ENCODE results near the gene ADNP2.
A peak's percentile ranks its signal among the peaks of the same experiment; 100 is the strongest.

Gene ADNP2

DNA sequence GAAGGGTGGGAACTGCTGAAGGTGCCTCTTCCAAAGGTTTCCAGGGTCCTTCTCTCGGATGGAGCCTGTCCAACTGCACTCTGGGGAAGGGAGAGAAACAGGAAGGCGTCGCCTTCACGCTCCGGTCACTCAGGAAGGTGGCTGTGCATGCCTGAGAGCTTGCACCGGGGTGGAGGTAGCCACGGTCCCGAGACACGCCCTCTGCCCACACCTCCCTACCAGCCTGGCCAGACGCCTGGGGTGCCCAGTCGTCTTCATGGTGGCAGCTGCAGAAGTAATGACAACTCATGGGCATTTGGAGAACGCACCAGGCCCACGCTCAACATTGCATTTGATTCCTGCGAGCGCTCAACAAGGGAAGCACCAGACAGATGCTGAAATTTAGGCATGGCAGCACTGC is 59.9 kb downstream of the ADNP2 start:
- 94% methylated on average over 15 of the region's 15 CpGs for WGBS (ENCODE audit: insufficient coverage)
- H3K4me3 ChIP-seq (ENCODE audit: control insufficient read depth in 1 of 7, extremely low read depth in 1 of 7, insufficient read depth in 4 of 7, low read depth in 2 of 7, low read length in 6 of 7): no peak overlapping the region
- no peak for DNase-seq
- no peaks in the 10 kb centered on the region for H3K36me3 ChIP-seq (ENCODE audit: control insufficient read depth in 4 of 4, insufficient read depth in 4 of 4, low read length in 3 of 4)
- no peak overlapping the region for H3K27ac ChIP-seq (ENCODE audit: insufficient read depth in 1 of 2, low read depth in 1 of 2, low read length in 2 of 2, poor library complexity in 1 of 2, severe bottlenecking in 2 of 2)
- POLR2A ChIA-PET: no interaction called here
- peaks cover 0 to 17% (median 3%) of the 10 kb centered on the region in 5 experiments for H3K27me3 ChIP-seq (replicated peaks in 2 of 5; ENCODE audit: control insufficient read depth in 4 of 5, insufficient read depth in 5 of 5, low read length in 4 of 5)
- H3K9me3 ChIP-seq (ENCODE audit: control extremely low read depth in 1 of 5, control insufficient read depth in 4 of 5, insufficient read depth in 2 of 5, low read depth in 1 of 5, low read length in 4 of 5): peaks cover 0 to 12% (median 9%) of the 10 kb centered on the region in 5 experiments
- CTCF ChIA-PET: interaction anchor here (1.9 to 2.4 kb wide), 2 partner anchors 9 to 10 kb away, joined by 5 to 16 read pairs; no protein-coding TSS in a partner anchor
- H3K4me1 ChIP-seq (ENCODE audit: control extremely low read depth in 1 of 4, control insufficient read depth in 4 of 4, insufficient read depth in 4 of 4, low read length in 3 of 4): no peaks in the 10 kb centered on the region

DNA sequence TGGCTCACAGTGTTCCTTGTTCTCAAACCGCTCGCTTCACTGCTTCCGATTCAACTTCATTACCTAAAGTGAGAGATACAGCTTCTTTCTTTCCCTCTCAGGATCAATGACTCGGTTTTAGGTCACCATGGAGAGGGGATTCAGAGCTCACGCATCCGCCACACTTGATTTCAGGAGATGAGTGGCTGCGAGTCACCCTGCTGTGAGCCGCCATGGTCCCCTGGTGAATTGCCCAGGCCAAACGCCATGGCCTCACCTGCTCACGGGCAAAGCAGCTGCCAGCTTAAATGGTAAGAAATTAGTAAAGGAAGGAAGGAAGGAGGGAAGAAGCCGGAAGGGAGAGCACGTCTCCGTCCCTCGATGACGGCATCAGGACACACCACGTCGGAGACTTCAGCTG is 60.5 kb downstream of the ADNP2 start:
- peaks cover 0 to 7% (median 4%) of the 10 kb centered on the region in 5 experiments for H3K9me3 ChIP-seq (ENCODE audit: control extremely low read depth in 1 of 5, control insufficient read depth in 4 of 5, insufficient read depth in 2 of 5, low read depth in 1 of 5, low read length in 4 of 5)
- H3K4me3 ChIP-seq (ENCODE audit: control insufficient read depth in 1 of 7, extremely low read depth in 1 of 7, insufficient read depth in 4 of 7, low read depth in 2 of 7, low read length in 6 of 7): no peak overlapping the region
- no peaks in the 10 kb centered on the region for H3K4me1 ChIP-seq (ENCODE audit: control extremely low read depth in 1 of 4, control insufficient read depth in 4 of 4, insufficient read depth in 4 of 4, low read length in 3 of 4)
- no peak for DNase-seq
- H3K36me3 ChIP-seq (ENCODE audit: control insufficient read depth in 4 of 4, insufficient read depth in 4 of 4, low read length in 3 of 4): no peaks in the 10 kb centered on the region
- 95% methylated on average over 15 of the region's 17 CpGs for WGBS (ENCODE audit: insufficient coverage)
- ChIA-PET POLR2A (interaction anchor here (0.6 kb wide), 1 partner anchor 51 kb away, joined by 4 read pairs; no protein-coding TSS in a partner anchor), CTCF (interaction anchor here (1.4 to 2.4 kb wide), 3 partner anchors 9 to 71 kb away, joined by 4 to 16 read pairs (median 7); no protein-coding TSS in a partner anchor)
- H3K27me3 ChIP-seq (replicated peaks in 2 of 5; ENCODE audit: control insufficient read depth in 4 of 5, insufficient read depth in 5 of 5, low read length in 4 of 5): peaks cover 0 to 18% (median 3%) of the 10 kb centered on the region in 5 experiments
- H3K27ac ChIP-seq (ENCODE audit: insufficient read depth in 1 of 2, low read depth in 1 of 2, low read length in 2 of 2, poor library complexity in 1 of 2, severe bottlenecking in 2 of 2): no peak overlapping the region

DNA sequence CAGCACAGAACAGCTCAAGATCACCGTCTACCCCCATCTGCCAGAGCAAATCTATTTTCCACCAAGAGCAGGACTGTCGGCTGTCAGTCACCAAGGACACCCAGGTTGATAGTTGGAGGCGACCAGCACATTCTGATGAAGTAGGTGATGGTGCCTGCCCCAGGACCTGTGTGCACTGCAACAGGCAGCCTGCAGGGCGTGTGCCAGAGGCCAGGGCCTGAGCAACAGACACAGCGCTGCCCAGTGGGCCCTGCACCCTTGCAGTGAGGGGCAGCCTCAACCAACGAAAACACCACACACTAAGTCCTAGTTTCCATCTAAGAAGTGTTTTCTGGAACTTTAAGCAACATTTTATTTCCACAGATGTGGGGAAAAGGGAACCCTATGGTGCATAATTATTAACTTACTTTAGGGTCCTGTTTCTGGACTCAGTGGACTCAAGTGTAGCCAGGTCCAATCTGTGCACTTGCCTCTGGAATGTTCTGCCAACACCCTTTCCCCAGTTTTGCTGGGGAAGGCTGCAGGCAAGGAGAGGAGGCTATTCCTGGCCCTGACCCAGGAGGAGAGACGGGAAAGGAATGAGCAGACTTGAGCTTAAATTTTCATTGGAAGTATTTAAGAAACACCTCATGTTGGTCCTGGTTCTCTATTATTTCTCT is 61.5 kb downstream of the ADNP2 start:
- Histone ChIP-seq H3K36me3 (ENCODE audit: control insufficient read depth in 4 of 4, insufficient read depth in 4 of 4, low read length in 3 of 4) (no peaks in the 10 kb centered on the region), H3K27me3 (replicated peaks in 2 of 5; ENCODE audit: control insufficient read depth in 4 of 5, insufficient read depth in 5 of 5, low read length in 4 of 5) (peaks cover 0 to 18% (median 3%) of the 10 kb centered on the region in 5 experiments), H3K9me3 (ENCODE audit: control extremely low read depth in 1 of 5, control insufficient read depth in 4 of 5, insufficient read depth in 2 of 5, low read depth in 1 of 5, low read length in 4 of 5) (no peaks in the 10 kb centered on the region), H3K27ac (ENCODE audit: insufficient read depth in 1 of 2, low read depth in 1 of 2, low read length in 2 of 2, poor library complexity in 1 of 2, severe bottlenecking in 2 of 2) (no peak overlapping the region), H3K4me3 (ENCODE audit: control insufficient read depth in 1 of 7, extremely low read depth in 1 of 7, insufficient read depth in 4 of 7, low read depth in 2 of 7, low read length in 6 of 7) (no peak overlapping the region), H3K4me1 (ENCODE audit: control extremely low read depth in 1 of 4, control insufficient read depth in 4 of 4, insufficient read depth in 4 of 4, low read length in 3 of 4) (peaks cover 0 to 2% (median 0%) of the 10 kb centered on the region in 4 experiments)
- POLR2A ChIA-PET: no interaction called here
- 98% methylated on average over 5 of the region's 7 CpGs for WGBS (ENCODE audit: insufficient coverage)
- CTCF ChIA-PET: interaction anchor here (0.6 to 2.4 kb wide), 6 partner anchors 10 to 90 kb away, joined by 3 to 16 read pairs (median 4); no protein-coding TSS in a partner anchor
- DNase-seq: no peak

DNA sequence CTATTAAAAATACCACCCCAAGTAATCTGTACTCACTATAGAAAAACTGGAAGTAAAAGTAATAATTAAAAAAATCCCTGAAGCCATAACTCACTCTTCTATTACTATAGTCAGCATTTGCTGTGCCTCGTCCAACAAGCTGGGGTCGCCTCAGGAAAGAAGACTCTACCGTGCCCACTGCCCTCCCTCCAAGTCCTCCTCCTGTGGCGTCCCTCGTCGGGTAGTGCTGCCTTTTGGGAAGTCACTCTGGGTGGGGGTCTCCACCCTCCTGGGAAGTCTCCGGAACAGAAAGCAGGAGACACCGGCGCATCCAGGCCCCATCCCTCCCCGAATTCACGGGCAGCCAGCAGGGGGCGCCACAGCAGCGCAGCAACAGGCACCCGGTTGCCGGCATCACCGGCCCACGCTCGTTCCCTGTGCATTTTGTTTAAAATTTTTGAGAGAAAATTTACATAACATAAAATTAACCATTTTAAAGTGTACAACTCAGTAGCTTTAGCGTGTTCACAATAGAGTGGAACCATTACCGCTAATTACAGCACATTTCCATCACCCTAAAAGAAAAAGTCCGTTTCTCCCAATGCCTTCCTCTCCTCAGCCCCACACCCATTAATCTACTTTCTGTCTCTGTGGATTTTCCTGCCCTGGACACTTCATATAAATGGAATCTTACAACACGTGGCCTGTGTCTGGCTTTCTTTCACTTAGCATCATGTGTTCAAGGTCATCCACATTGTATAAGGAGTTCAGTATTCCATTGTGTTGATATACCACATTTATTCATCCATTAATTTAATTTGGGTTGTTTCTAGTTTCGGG is 62.2 kb downstream of the ADNP2 start:
- DNase-seq: peak in 2 of 3 donors; percentile 44 to 47
- H3K36me3 ChIP-seq (ENCODE audit: control insufficient read depth in 4 of 4, insufficient read depth in 4 of 4, low read length in 3 of 4): no peaks in the 10 kb centered on the region
- peaks cover 0 to 18% (median 3%) of the 10 kb centered on the region in 5 experiments for H3K27me3 ChIP-seq (replicated peaks in 2 of 5; ENCODE audit: control insufficient read depth in 4 of 5, insufficient read depth in 5 of 5, low read length in 4 of 5)
- ChIA-PET CTCF (interaction anchor here (0.6 to 2.4 kb wide), 7 partner anchors 9 to 89 kb away, joined by 3 to 16 read pairs (median 4); no protein-coding TSS in a partner anchor), POLR2A (no interaction called here)
- WGBS (ENCODE audit: insufficient coverage): 32% methylated on average over 14 of the region's 23 CpGs
- H3K4me1 ChIP-seq (ENCODE audit: control extremely low read depth in 1 of 4, control insufficient read depth in 4 of 4, insufficient read depth in 4 of 4, low read length in 3 of 4): peaks cover 0 to 2% (median 0%) of the 10 kb centered on the region in 4 experiments
- H3K27ac ChIP-seq (ENCODE audit: insufficient read depth in 1 of 2, low read depth in 1 of 2, low read length in 2 of 2, poor library complexity in 1 of 2, severe bottlenecking in 2 of 2): no peak overlapping the region
- H3K9me3 ChIP-seq (ENCODE audit: control extremely low read depth in 1 of 5, control insufficient read depth in 4 of 5, insufficient read depth in 2 of 5, low read depth in 1 of 5, low read length in 4 of 5): no peaks in the 10 kb centered on the region
- no peak overlapping the region for H3K4me3 ChIP-seq (ENCODE audit: control insufficient read depth in 1 of 7, extremely low read depth in 1 of 7, insufficient read depth in 4 of 7, low read depth in 2 of 7, low read length in 6 of 7)

DNA sequence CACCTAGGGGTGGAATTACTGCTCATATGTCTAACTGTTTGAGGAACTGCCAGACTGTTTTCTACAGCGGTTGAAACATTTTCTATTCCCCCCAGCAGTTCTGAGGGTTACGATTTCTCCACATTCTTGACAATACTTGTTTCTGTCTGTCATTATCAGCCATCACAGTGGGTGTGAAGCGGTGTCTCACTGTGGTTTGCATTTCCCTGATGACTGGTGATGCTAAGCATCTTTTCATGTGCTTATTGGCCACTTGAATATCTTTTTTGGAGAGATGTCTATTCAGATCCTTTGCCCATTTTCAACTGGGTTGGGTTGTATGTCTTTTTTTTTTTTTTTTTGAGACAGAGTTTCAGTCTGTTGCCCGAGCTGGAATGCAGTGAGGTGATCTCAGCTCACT is 63.0 kb downstream of the ADNP2 start:
- WGBS (ENCODE audit: insufficient coverage): 94% methylated on average over 3 of the region's 4 CpGs

DNA sequence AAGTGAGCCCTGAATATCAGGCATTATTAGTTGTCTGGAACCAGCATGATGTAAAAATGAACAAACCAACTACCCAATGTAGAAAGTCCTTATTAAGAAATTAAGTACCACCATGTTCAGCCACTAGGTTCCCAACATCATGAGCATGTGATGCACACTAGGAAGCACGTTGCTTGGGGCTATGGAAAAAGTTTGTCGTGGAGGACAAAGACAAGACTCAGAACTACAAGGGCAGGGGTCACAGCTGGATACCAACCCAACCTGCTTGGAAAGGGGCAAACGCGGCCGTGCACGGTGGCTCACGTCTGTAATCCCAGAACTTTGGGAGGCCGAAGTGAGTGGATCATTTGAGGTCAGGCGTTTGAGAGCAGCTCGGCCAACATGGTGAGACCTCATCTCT is 64.0 kb downstream of the ADNP2 start:
- no peak for DNase-seq
- Histone ChIP-seq H3K27ac (ENCODE audit: insufficient read depth in 1 of 2, low read depth in 1 of 2, low read length in 2 of 2, poor library complexity in 1 of 2, severe bottlenecking in 2 of 2) (no peak overlapping the region), H3K4me1 (ENCODE audit: control extremely low read depth in 1 of 4, control insufficient read depth in 4 of 4, insufficient read depth in 4 of 4, low read length in 3 of 4) (peaks cover 0 to 2% (median 0%) of the 10 kb centered on the region in 4 experiments), H3K9me3 (ENCODE audit: control extremely low read depth in 1 of 5, control insufficient read depth in 4 of 5, insufficient read depth in 2 of 5, low read depth in 1 of 5, low read length in 4 of 5) (no peaks in the 10 kb centered on the region), H3K4me3 (ENCODE audit: control insufficient read depth in 1 of 7, extremely low read depth in 1 of 7, insufficient read depth in 4 of 7, low read depth in 2 of 7, low read length in 6 of 7) (no peak overlapping the region), H3K27me3 (replicated peaks in 2 of 5; ENCODE audit: control insufficient read depth in 4 of 5, insufficient read depth in 5 of 5, low read length in 4 of 5) (peaks cover 0 to 16% (median 3%) of the 10 kb centered on the region in 5 experiments), H3K36me3 (ENCODE audit: control insufficient read depth in 4 of 4, insufficient read depth in 4 of 4, low read length in 3 of 4) (no peaks in the 10 kb centered on the region)
- WGBS (ENCODE audit: insufficient coverage): 95% methylated on average over 10 of the region's 10 CpGs
- ChIA-PET CTCF (interaction anchor here (0.7 to 1.5 kb wide), 2 partner anchors 27 to 84 kb away, joined by 3 to 4 read pairs; no protein-coding TSS in a partner anchor), POLR2A (no interaction called here)

More for the DNA sequence above, 63.0 kb downstream of the ADNP2 start:
- Histone ChIP-seq H3K9me3 (ENCODE audit: control extremely low read depth in 1 of 5, control insufficient read depth in 4 of 5, insufficient read depth in 2 of 5, low read depth in 1 of 5, low read length in 4 of 5) (no peaks in the 10 kb centered on the region), H3K36me3 (ENCODE audit: control insufficient read depth in 4 of 4, insufficient read depth in 4 of 4, low read length in 3 of 4) (no peaks in the 10 kb centered on the region), H3K27me3 (replicated peaks in 2 of 5; ENCODE audit: control insufficient read depth in 4 of 5, insufficient read depth in 5 of 5, low read length in 4 of 5) (peaks cover 0 to 16% (median 3%) of the 10 kb centered on the region in 5 experiments), H3K27ac (ENCODE audit: insufficient read depth in 1 of 2, low read depth in 1 of 2, low read length in 2 of 2, poor library complexity in 1 of 2, severe bottlenecking in 2 of 2) (no peak overlapping the region), H3K4me1 (ENCODE audit: control extremely low read depth in 1 of 4, control insufficient read depth in 4 of 4, insufficient read depth in 4 of 4, low read length in 3 of 4) (peaks cover 0 to 2% (median 0%) of the 10 kb centered on the region in 4 experiments), H3K4me3 (ENCODE audit: control insufficient read depth in 1 of 7, extremely low read depth in 1 of 7, insufficient read depth in 4 of 7, low read depth in 2 of 7, low read length in 6 of 7) (no peak overlapping the region)
- CTCF ChIA-PET: interaction anchor here (1.5 kb wide), 1 partner anchor 30 kb away, joined by 3 read pairs; no protein-coding TSS in a partner anchor
- POLR2A ChIA-PET: no interaction called here
- DNase-seq: peak in 2 of 3 donors; percentile 14 to 16
